Ovary (tissue), 3 donors: ENCODE measurements around the gene NKD2.

ENCODE experiments used
- EP300 ChIP-seq: sonication (generic); formaldehyde crosslinking; IDR thresholded peaks from one replicate; pipeline ENCODE4 v1.6.1; 2017; ENCODE audit warnings: antibody characterized with exemption
- POLR2A ChIP-seq: fragments of 450-650 bp; IDR thresholded peaks from one replicate; pipeline ENCODE4 v1.6.1; 2017; ENCODE audit warnings: antibody characterized with exemption, mild to moderate bottlenecking, moderate library complexity
- TF ChIP-seq, protein P1 (sequence below), 3 donors: fragments of 450-650 bp in 2 of 3; fragments of 200-600 bp in 1 of 3; IDR thresholded peaks; one replicate each; pipeline versions ENCODE4 v1.5.1 to v1.8.0; 2016 to 2022; ENCODE audit warnings: antibody characterized with exemption in 3 of 3, mild to moderate bottlenecking in 1 of 3
- donor health status: DM: no; HTN: no; CAD: no.

GRCh38 chr5:1039210-1039548 is 30.6 kb downstream of the NKD2 start:
- TF ChIP-seq, protein P1, sequence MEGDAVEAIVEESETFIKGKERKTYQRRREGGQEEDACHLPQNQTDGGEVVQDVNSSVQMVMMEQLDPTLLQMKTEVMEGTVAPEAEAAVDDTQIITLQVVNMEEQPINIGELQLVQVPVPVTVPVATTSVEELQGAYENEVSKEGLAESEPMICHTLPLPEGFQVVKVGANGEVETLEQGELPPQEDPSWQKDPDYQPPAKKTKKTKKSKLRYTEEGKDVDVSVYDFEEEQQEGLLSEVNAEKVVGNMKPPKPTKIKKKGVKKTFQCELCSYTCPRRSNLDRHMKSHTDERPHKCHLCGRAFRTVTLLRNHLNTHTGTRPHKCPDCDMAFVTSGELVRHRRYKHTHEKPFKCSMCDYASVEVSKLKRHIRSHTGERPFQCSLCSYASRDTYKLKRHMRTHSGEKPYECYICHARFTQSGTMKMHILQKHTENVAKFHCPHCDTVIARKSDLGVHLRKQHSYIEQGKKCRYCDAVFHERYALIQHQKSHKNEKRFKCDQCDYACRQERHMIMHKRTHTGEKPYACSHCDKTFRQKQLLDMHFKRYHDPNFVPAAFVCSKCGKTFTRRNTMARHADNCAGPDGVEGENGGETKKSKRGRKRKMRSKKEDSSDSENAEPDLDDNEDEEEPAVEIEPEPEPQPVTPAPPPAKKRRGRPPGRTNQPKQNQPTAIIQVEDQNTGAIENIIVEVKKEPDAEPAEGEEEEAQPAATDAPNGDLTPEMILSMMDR (IDR thresholded peaks at IDR 0.05) = no peak
- TF ChIP-seq POLR2A (no peak), EP300 (no peak)
